ENCODE results near the gene CYP1B1.

DNA sequence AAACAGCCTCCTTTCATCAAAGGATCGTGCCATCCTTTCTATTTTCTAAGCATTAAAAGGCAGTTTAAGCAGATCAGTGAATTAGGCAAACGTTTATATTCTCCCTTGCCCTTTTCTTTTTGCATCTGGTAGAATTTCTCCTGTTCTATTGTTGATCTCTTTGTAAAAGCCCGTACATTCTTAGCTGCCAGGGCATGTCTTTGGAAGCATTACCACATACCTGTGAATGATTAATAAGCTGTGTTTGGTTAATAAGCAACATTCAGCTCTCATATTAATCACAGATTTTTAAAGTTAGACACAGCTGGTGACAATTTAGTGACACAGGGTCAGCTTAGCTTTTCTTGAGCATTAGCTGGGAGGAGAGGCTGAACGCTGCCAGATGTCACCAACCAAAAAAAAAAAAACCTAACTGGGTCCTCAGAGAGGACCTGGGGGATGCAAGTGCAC lies 33.8 kb upstream of the CYP1B1 start:
- TF ChIP-seq TEAD4 (CRISPR knock-in tag; IDR thresholded peaks at IDR 0.05) (no peak), IRF2 (CRISPR knock-in tag; IDR thresholded peaks at IDR 0.05; ENCODE audit: borderline replicate concordance, low read depth) (no peak), ZNF121 (CRISPR knock-in tag; IDR thresholded peaks at IDR 0.05) (no peak), MXD4 (CRISPR knock-in tag; IDR thresholded peaks at IDR 0.05; ENCODE audit: borderline replicate concordance) (no peak), CREB1 (CRISPR knock-in tag; IDR thresholded peaks at IDR 0.05) (no peak), CREM (CRISPR knock-in tag; IDR thresholded peaks at IDR 0.05) (no peak), ETV6 (CRISPR knock-in tag; IDR thresholded peaks at IDR 0.05) (no peak), ZMAT4 (CRISPR knock-in tag; IDR thresholded peaks at IDR 0.05) (no peak), FOXJ3 (CRISPR knock-in tag; IDR thresholded peaks at IDR 0.05; ENCODE audit: borderline replicate concordance) (no peak)
- TF ChIP-seq, protein P1, sequence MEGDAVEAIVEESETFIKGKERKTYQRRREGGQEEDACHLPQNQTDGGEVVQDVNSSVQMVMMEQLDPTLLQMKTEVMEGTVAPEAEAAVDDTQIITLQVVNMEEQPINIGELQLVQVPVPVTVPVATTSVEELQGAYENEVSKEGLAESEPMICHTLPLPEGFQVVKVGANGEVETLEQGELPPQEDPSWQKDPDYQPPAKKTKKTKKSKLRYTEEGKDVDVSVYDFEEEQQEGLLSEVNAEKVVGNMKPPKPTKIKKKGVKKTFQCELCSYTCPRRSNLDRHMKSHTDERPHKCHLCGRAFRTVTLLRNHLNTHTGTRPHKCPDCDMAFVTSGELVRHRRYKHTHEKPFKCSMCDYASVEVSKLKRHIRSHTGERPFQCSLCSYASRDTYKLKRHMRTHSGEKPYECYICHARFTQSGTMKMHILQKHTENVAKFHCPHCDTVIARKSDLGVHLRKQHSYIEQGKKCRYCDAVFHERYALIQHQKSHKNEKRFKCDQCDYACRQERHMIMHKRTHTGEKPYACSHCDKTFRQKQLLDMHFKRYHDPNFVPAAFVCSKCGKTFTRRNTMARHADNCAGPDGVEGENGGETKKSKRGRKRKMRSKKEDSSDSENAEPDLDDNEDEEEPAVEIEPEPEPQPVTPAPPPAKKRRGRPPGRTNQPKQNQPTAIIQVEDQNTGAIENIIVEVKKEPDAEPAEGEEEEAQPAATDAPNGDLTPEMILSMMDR (IDR thresholded peaks at IDR 0.05), result no peak
- TF ChIP-seq, protein P2, sequence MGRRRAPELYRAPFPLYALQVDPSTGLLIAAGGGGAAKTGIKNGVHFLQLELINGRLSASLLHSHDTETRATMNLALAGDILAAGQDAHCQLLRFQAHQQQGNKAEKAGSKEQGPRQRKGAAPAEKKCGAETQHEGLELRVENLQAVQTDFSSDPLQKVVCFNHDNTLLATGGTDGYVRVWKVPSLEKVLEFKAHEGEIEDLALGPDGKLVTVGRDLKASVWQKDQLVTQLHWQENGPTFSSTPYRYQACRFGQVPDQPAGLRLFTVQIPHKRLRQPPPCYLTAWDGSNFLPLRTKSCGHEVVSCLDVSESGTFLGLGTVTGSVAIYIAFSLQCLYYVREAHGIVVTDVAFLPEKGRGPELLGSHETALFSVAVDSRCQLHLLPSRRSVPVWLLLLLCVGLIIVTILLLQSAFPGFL (CRISPR knock-in tag; IDR thresholded peaks at IDR 0.05; ENCODE audit: borderline replicate concordance), result no peak
- TF ChIP-seq, protein P3, sequence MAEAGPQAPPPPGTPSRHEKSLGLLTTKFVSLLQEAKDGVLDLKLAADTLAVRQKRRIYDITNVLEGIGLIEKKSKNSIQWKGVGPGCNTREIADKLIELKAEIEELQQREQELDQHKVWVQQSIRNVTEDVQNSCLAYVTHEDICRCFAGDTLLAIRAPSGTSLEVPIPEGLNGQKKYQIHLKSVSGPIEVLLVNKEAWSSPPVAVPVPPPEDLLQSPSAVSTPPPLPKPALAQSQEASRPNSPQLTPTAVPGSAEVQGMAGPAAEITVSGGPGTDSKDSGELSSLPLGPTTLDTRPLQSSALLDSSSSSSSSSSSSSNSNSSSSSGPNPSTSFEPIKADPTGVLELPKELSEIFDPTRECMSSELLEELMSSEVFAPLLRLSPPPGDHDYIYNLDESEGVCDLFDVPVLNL (CRISPR knock-in tag; IDR thresholded peaks at IDR 0.05; ENCODE audit: borderline replicate concordance, low read depth), result no peak

Data from WTC11 (cell line).